Activated CD4-positive, alpha-beta T cell treated with anti-CD3 and anti-CD28 coated beads for 1 hour (primary cell): Measurements from ENCODE around the gene ABL1.

Source experiments
- DNase-seq: peaks from one replicate; pipeline ENCODE4 v3.0.0-alpha.2; 2020

Gene ABL1

GRCh38 chr9:130934702-130935647 is 99.9 kb downstream of the ABL1 start:
- no peak for DNase-seq

GRCh38 chr9:130935648-130936271 is 100.7 kb downstream of the ABL1 start:
- DNase-seq: no peak

DNA sequence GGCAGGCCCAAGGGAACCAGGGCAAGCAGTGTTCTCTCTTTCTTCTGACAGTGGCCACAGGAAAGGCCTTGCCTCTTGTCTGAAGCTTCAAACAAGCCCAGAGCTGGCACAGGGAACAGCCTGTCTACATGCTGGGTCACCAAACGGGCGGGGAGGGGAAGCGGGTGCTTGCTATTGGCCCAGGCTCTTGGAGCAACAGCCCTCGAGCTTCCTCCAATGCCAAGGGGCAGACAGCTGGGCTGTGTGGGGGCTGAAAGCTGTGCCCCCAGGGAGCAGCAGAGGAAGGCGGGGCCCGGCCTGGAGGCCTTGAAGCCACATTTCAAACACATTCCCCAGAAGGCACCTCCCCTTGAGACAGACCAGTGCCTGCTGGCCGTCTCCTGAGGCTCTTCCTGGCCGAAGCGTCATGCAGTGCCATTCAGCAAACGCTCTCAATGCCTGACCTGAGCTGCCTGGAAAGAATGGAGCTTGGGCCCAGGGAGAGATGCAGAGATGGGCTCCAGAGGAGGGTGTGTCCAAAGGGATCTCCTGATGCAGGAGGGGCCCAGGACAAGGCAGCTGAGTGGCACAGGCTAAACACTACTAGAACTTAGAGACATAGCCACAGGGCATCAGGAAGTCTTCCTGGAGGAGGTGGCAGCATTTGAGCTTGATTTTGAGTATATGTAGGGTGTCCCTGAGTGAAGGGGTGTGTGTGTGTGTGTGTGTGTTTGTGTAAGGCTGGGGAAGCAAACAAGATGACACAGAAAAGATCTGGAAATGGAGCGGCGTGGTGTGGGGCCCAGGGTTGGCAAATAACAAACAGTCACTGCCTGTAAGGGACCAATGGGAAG is 101.4 kb downstream of the ABL1 start:
- DNase-seq: no peak
